Tibial nerve (tissue), 4 donors: ENCODE results near the gene CDC42EP2.

ENCODE experiments used
- CTCF ChIP-seq, 5 experiments: fragments of 200-600 bp in 3 of 5; fragments of 450-650 bp in 2 of 5; sonication (generic) in 3 of 5; IDR thresholded peaks; one replicate each; pipeline ENCODE4 v1.5.1; 2016 to 2019; ENCODE audit warnings: antibody characterized with exemption in 5 of 5, mild to moderate bottlenecking in 3 of 5, moderate library complexity in 2 of 5
- EP300 ChIP-seq, 2 donors: sonication (generic); formaldehyde crosslinking; IDR thresholded peaks; one replicate each; pipeline ENCODE4 v1.6.1; 2017; ENCODE audit warnings: antibody characterized with exemption in 2 of 2, mild to moderate bottlenecking in 1 of 2
- POLR2A ChIP-seq, 2 donors: fragments of 450-650 bp; IDR thresholded peaks; one replicate each; pipeline ENCODE4 v1.6.1; 2017; ENCODE audit warnings: antibody characterized with exemption in 2 of 2, mild to moderate bottlenecking in 2 of 2, moderate library complexity in 2 of 2

- TF ChIP-seq POLR2A (IDR thresholded peaks at IDR 0.05) (no peak), EP300 (IDR thresholded peaks at IDR 0.05) (no peak), CTCF (IDR thresholded peaks at IDR 0.05) (no peak)
Observed at GRCh38 chr11:65310215-65310614, 4.5 kb upstream of the CDC42EP2 start.
